BJ (cell line): ENCODE measurements around the gene ARCN1. TPM values are rescaled to one million over a fixed set of nuclear protein-coding genes. Genes with fewer than 3 reads are reported as not detected.

Experiments used
- CTCF ChIA-PET: fragments of 350-600 bp; formaldehyde crosslinking; extraction: SDS; loops from one replicate; lab custom pipeline; 2021; ENCODE audit warnings: antibody characterized with exemption, inconsistent platforms; lab: Yijun Ruan, JAX
- POLR2A ChIA-PET: fragments of 300-600 bp; sonication (Branson Sonifier 250); formaldehyde crosslinking; extraction: SDS; loops from one replicate; lab custom pipeline; 2021; ENCODE audit warnings: antibody characterized with exemption; lab: Charles Lee
- DNase-seq: peaks from one replicate; pipeline ENCODE4 v3.0.0-alpha.2; 2011; ENCODE audit warnings: low read depth
- H3K27me3 ChIP-seq: 2 replicates; pipeline ENCODE4 v1.6.0; 2011; ENCODE audit warnings: low read length; ENCODE audit not compliant: control insufficient read depth, insufficient read depth
- H3K36me3 ChIP-seq: 2 replicates; pipeline ENCODE4 v1.5.1; 2011; ENCODE audit warnings: low read length; ENCODE audit not compliant: control insufficient read depth, insufficient read depth
- H3K4me3 ChIP-seq: 2 replicates; pipeline ENCODE4 v1.5.1; 2011; ENCODE audit warnings: low read depth, mild to moderate bottlenecking, control low read depth, low read length
- polyA plus RNA-seq: library from polyadenylated mRNA; depleted of rRNA; stranded (reverse); fragments of >200 nt; gene quantifications from 2 replicates; pipeline ENCODE4 v1.2.3, GENCODE V29; 2011
- TF ChIP-seq, protein P1 (sequence below): IDR thresholded peaks from 2 replicates; pipeline ENCODE4 v1.5.1; 2011; ENCODE audit warnings: low read depth, mild to moderate bottlenecking, control low read depth, inconsistent platforms, low read length, moderate library complexity; ENCODE audit not compliant: insufficient read depth

The ARCN1 gene
- polyA plus RNA-seq, 1 experiment = 206 TPM

GRCh38 chr11:118533769-118534729, 38.2 kb upstream of the ARCN1 start:
- Histone ChIP-seq H3K4me3 (no peak overlapping the region), H3K36me3 (peaks cover 3% of the 10 kb centered on the region; the same call in 1 of the 2 replicates), H3K27me3 (no peaks in the 10 kb centered on the region)
- no peak for DNase-seq
- CTCF ChIA-PET = no interaction called here
- POLR2A ChIA-PET = no interaction called here
- TF ChIP-seq, protein P1, sequence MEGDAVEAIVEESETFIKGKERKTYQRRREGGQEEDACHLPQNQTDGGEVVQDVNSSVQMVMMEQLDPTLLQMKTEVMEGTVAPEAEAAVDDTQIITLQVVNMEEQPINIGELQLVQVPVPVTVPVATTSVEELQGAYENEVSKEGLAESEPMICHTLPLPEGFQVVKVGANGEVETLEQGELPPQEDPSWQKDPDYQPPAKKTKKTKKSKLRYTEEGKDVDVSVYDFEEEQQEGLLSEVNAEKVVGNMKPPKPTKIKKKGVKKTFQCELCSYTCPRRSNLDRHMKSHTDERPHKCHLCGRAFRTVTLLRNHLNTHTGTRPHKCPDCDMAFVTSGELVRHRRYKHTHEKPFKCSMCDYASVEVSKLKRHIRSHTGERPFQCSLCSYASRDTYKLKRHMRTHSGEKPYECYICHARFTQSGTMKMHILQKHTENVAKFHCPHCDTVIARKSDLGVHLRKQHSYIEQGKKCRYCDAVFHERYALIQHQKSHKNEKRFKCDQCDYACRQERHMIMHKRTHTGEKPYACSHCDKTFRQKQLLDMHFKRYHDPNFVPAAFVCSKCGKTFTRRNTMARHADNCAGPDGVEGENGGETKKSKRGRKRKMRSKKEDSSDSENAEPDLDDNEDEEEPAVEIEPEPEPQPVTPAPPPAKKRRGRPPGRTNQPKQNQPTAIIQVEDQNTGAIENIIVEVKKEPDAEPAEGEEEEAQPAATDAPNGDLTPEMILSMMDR = no peak

DNA sequence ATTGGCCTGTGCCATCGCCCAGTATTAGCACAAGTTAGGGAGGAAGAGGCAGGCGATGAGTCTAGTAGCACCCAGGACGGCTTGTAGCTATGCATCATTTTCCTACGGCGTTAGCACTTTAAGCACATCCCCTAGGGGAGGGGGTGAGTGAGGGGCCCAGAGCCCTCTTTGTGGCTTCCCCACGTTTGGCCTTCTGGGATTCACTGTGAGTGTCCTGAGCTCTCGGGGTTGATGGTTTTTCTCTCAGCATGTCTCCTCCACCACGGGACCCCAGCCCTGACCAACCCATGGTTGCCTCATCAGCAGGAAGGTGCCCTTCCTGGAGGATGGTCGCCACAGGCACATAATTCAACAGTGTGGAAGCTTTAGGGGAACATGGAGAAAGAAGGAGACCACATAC, 36.9 kb upstream of the ARCN1 start:
- Histone ChIP-seq H3K36me3 (peaks cover 3% of the 10 kb centered on the region; the same call in 1 of the 2 replicates), H3K27me3 (no peaks in the 10 kb centered on the region), H3K4me3 (no peak overlapping the region)
- ChIA-PET CTCF (no interaction called here), POLR2A (no interaction called here)
- DNase-seq = no peak
- TF ChIP-seq, protein P1 = no peak

- no peak for DNase-seq
- Histone ChIP-seq H3K36me3 (peaks cover 3% of the 10 kb centered on the region; the same call in 1 of the 2 replicates), H3K4me3 (no peak overlapping the region), H3K27me3 (no peaks in the 10 kb centered on the region)
- ChIA-PET CTCF (no interaction called here), POLR2A (no interaction called here)
- TF ChIP-seq, protein P1 = no peak
Observed at GRCh38 chr11:118536726-118537125, 35.5 kb upstream of the ARCN1 start.

DNA sequence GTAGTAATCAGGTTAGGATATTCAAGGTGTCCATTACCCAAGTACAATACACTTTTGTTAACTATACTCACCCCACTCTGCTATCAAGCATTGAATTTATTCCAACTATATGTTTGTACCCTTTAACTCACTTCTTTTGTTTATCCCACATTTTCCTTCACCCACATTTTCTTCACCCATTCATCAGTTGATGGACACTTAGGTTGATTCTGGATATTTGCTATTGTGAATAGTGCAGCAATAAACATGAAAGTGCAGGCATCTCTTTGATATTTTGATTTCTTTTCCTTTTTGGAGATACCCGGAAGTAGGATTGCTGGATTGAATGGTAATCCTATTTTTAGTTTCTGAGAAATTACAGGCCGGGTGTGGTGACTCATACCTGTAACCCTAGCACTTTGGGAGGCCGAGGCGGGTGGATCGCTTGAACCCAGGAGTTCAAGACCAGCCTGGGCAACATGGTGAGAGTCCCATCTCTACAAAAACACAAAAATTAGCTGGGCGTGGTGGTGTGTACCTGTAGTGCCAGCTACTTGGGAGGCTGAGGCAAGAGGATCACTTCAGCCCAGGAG, 34.7 kb upstream of the ARCN1 start:
- TF ChIP-seq, protein P1 = no peak
- Histone ChIP-seq H3K4me3 (no peak overlapping the region), H3K36me3 (peaks cover 3% of the 10 kb centered on the region; the same call in 1 of the 2 replicates), H3K27me3 (no peaks in the 10 kb centered on the region)
- POLR2A ChIA-PET = no interaction called here
- CTCF ChIA-PET = no interaction called here
- no peak for DNase-seq

DNA sequence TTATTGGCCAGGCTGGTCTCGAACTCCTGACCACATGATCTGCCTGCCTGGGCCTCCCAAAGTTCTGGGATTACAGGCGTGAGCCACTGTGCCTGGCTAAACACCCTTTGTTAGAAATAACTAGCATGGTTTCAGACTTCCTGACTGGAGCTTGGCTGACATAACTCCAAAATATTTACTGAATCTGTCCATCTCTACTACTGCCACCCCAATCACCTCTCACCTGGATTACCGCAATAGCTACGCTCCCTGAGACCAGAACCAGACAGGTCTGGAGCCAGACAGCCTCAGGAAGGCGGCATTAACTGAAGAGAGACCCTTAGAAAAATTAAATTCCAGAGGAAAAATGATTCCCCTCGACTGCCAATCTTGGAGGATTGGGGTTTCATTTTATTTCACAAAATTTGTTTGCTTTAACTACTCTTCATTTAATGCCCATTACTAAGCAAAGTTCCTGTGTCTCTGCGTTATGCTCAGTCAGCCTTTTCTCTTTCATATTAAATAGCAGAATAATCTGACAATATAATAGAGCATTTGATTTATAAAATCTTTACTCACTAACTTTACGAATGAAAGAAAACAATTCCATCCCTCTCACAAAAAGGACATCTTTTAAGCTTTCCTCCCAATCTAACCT, 28.1 kb upstream of the ARCN1 start:
- H3K27me3 ChIP-seq = no peaks in the 10 kb centered on the region
- peaks cover 5% of the 10 kb centered on the region for H3K36me3 ChIP-seq
- DNase-seq = no peak
- no peak overlapping the region for H3K4me3 ChIP-seq
- POLR2A ChIA-PET = no interaction called here
- TF ChIP-seq, protein P1 = no peak
- CTCF ChIA-PET = no interaction called here
